ENCODE measurements around the gene MFAP4.

DNA sequence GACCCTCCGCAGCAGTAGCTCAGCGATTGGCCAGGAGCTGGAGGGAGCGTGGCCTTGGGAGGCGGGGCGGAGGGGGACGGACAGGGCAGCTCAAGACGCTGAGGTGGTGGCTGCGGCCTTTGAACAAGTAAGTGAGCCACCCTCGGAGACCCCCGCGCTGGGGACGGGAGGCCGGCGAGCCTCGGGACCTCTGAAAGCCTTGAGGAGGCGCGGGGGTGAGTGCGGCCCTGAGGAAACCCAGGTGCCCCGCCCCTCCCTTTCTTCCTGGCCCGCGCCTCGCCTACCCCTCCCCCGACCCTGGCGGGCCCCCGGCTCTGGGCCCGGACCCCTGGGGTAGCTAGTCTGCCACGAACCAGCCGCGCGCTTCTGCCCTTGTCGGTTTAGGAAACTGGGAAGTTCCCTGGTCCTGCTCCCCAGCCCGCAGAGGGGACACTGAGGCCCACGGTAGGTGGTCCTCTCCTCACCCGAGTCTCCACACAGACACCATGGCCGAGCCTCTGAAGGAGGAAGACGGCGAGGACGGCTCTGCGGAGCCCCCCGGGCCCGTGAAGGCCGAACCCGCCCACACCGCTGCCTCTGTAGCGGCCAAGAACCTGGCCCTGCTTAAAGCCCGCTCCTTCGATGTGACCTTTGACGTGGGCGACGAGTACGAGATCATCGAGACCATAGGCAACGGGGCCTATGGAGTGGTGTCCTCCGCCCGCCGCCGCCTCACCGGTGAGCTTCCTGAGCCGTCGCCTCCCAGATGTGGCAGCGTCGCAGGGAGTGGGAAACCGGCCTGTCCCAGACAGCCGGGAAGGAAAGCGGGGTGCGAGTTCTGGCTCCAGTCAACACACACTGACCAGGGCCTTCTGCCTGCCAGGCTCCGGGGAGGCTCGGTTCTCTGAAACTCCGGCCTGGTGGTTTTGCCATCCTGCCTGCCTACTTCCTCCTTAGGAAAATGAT is 8.3 kb downstream of the MFAP4 start, which contains the start of gene MAPK7:
- TF ChIP-seq ZNF624 (tag by site-specific recombination; IDR thresholded peaks at IDR 0.05) (no peak), SP7 (tag by site-specific recombination; IDR thresholded peaks at IDR 0.05) (no peak), ZNF274 (IDR thresholded peaks at IDR 0.05; ENCODE audit: low read length) (no peak), ZNF274 (tag by site-specific recombination; IDR thresholded peaks at IDR 0.05; ENCODE audit: borderline replicate concordance) (no peak), GLI4 (tag by site-specific recombination; IDR thresholded peaks at IDR 0.05) (no peak)
